SW480 (cell line): ENCODE data around the gene SYT1.

Source experiments
- DNase-seq: peaks from one replicate; pipeline ENCODE4 v3.0.0-alpha.2; 2016; ENCODE audit warnings: low spot score

The SYT1 gene

DNA sequence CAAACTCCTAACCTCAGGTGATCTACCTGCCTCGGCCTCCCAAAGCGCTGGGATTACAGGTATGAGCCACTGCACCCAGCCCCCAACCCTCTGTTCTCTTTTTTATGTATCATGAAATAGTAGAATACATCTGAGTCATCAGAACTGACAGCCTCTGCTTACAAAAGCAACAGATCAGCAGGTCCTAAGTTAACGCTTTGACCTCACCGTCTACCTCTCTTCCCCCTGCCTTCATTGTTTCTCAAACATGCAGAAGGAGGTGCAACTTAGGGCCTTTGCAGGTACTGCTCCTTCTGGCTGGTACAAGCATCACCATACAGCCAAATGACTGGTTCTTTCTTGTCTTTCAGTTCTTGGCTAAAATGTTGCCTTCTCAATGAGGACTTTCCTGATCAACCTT lies 577.0 kb downstream of the SYT1 start:
- no peak for DNase-seq

DNA sequence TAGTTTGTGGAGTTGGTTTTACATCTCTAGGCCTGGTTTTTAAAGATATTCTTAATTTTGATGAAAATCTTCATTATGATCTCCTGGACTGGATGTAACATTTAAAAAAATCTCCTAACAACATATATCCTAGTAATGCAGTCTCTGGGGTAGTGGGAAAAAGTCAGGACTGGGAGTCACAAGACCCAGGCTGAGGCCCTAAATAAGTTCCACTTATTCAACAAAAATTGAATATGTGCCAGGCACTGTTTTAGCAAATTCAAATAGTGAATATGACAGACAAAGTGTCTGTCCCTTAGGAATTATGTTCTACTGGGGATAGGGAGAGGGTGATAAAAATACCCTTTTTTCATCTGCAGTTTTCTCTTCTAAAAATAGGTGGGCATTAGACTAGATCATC lies 577.8 kb downstream of the SYT1 start:
- no peak for DNase-seq

DNA sequence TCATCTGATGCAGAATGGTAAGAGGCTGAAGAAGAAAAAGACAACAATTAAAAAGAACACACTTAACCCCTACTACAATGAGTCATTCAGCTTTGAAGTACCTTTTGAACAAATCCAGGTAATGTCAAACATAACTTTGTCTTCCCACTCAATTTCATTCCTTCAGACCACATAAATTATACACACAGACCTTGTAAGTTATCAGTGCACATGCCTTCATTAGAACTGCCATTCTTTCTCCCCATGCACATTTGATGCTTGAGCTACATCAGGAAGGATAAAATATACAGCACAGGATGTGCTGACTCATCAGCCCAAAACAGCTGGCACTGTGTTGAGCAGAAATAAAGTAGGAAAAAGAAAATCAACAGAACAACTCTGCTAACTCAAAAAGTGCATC lies 579.5 kb downstream of the SYT1 start:
- DNase-seq: peak; percentile 70

DNA sequence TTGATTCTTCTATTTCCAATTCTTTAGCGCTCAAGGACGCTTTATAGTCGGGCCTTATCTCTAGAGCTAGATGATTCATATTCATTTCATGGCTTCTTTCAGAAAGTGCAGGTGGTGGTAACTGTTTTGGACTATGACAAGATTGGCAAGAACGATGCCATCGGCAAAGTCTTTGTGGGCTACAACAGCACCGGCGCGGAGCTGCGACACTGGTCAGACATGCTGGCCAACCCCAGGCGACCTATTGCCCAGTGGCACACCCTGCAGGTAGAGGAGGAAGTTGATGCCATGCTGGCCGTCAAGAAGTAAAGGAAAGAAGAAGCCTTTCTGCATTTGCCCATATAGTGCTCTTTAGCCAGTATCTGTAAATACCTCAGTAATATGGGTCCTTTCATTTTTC lies 584.2 kb downstream of the SYT1 start:
- no peak for DNase-seq

DNA sequence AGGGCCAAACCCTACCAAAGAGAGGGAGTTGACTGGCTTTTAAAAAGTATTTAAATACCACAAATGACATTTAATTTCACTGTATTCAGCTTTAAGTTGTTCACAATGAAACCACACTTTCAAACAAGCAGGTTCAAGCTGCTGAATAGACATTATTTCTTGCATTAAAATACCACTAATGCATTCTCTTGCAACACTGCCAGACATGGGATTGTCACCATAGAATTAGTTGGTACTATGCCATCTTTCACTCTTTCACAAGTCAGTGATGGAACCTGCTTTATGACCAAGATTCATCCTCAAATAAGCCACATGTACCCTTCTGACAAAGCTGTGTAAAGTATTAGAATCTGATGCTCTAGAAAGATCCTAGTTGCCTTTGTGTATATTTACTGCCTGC lies 586.8 kb downstream of the SYT1 start:
- DNase-seq: no peak

DNA sequence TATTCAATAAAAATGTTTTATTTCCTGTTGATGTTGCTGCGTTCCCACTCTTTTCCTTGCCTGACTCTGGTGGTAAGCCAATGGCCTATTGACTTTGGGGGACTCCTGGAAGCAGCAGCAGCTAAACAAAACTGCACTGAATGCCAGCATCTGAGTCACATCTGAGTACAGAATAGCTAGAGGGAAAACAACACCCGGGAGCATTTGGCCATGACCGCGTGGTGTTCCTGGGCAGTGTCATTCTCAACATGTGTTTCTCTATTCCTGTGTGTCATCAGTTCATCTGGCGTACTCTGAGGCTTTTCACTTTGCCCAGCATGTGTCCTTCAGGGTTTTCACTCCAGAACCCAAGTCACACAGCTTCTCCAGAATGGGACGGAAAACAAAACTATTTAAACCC lies 587.4 kb downstream of the SYT1 start:
- DNase-seq: no peak

DNA sequence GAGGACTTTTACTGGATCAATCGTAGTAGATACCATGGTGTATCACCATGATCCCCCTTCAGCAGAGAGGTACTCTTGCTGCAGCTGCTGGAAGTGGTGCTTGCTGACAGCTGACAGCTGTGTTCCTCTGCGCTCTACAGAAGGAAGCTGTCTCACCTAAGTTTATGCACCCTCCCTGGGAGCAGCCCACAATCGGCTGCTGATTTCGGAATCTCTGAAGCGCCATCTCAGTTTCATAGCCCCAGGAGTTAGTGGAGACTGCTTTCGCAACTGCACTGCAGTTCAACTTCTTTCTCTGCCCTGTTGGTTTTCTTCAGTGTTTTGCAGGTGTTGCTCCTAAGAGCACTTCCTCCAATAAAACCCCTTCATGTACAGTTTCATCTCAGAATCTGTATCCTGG lies 588.3 kb downstream of the SYT1 start:
- DNase-seq: no peak

DNA sequence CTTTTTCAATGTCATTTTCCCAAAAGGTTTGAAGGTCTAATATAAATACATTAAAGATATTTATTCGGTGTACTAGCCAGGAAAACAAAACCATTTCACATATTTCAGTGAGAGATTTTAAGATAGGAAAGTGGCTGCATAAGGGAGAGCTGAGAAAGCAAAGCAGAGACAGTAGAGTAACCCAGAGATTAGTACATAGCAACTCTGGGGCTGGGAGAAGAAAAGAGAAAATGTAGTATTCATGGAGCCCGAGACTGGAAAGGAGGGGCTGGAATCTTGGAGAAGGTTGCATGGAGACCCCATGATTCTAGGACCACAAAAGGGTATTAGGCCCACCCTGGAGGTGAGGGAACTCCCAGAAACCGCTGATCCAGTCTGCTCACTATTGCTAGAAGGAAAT lies 589.2 kb downstream of the SYT1 start:
- no peak for DNase-seq

DNA sequence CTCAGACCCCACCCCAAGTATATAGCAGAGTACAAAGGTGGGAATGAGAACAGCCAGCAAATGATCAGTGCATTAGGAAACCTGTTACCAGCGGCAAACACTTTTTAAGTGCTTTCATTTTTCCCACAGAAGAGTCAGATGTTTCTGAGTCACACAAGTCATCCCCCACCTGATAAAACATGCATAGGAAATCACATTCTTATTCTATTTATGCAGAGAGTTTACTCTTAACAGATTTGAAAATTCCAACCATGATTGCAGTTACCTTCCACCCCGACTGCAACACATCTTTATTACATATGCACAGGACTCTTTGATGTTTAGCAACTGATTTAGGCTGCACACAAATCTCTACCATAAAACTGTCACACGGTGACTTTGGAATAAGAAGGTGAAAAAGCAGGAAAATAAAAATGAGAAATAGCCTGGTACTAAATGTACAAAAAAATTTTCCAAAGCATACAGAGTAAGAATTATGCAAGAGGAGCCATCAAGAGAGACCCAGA lies 589.8 kb downstream of the SYT1 start:
- peak; percentile 16 for DNase-seq

DNA sequence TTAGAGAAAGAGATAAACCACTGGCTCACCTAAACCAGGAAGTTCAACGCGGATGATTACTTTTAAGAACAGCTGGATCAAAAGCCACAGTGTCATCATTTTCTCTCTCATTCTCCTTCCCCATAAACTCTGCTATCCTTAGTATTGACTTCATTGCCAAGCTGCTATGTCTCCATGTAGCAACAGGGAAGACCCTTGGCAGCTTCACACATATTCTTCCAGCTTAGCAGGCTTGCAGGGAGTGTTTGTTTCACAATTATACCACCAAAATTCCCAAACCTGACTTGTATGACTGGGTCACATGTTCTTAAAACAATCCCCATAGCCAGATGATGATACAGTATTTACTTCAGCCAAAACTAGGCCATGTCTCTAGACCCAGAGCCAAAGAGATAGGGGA lies 590.7 kb downstream of the SYT1 start:
- no peak for DNase-seq

DNA sequence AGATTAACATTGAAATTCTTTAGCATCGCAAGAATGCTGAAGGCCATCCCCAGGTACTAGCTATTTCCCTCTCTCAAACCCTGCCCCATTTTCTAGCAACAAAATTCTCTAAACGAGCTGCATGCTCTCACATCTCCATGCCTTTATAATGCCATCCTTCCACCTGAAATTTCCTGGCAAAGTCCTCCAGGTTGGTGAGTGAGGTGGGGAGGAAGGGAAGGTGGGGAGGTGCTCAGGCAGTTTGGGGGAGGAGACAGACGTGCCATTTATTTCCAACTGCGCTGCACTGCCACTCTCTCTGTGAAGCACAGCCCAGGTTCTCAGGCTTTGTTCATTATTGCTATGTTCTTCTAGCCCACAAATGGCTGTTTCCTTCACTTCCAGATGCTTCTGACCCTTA lies 617.7 kb downstream of the SYT1 start:
- no peak for DNase-seq

DNA sequence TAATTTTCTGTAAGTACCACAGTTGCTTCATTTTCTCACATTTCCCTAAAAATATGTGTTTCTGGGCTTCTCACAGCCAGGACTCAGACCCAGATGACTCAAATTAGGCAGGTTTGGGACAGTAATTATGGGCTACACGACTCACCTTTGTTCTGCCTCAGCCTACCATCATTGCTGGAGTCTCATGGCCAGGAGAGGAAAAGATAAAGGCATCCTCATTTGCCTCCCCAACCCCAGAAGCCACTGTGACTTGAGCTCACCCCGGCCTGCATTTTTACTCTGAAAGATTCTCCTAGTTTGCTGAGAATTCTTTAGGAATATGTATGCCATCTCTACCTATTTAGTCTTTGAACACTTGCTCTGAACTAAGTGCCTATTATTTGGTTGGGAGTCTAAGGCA lies 618.3 kb downstream of the SYT1 start:
- DNase-seq: no peak

DNA sequence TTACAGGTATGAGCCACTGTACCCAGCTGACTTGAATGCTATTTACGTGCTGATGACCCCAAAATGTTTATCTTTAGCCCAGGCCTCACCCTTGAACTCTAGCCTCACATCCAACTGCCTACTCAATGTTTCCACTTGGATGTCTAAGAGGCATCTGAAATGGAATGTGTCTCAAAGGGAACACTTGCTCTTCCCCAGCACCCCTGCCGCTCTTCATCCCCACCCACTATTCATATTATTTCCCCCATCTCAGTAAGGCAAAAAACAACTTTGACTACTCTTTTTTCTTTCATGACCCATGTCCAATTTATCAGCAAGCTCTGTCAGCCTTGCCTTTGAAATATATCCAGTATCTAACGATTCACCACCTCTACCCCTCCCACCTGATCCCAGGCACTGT lies 621.6 kb downstream of the SYT1 start:
- DNase-seq: no peak

DNA sequence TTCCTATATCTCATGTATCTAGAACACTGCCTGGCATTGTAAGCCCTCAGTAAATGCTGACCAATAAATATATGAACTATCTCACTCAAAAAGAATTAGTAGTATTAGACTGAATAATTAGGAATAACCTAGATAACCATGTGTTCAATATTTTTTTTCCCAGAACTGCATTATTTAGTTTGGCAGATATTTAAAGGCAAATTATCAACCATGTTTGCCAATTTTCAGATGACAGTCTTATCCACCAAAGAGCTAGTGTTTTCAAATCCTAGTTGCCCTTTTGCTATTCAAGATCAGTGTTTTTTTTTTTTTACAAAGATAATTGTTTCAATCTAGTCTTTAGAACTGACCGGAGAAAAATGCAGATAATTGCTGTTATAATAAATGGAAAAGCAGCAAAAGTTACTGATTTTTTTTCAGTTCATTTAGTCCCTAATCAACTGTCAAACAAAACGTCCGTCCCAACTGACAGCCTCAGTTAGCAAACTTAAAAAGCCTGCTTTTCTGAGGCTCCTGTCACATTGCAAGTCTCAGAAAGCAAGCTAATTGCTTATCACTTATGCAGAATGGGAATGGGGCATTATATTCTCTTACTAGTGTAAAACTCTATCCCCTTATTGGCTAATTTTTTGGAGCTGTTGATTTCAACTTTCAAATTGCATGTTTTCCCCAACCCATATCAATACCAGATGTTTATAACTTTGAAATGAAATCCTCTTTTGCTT lies 623.0 kb downstream of the SYT1 start:
- DNase-seq: no peak
